HG02763 (cell line): ENCODE data around the gene LCK.
"Not testable (repeated sequence)": the region's sequence is repeated elsewhere in the genome, so short reads cannot be mapped to it uniquely, and the experiment has no call there.

ENCODE experiments used
- ATAC-seq: cut with Tn5 transposase; IDR thresholded peaks from one replicate; pipeline ENCODE4 v1.9.1; 2021; ENCODE audit warnings: mild to moderate bottlenecking, moderate library complexity; ENCODE audit not compliant: unreplicated experiment

The LCK gene

GRCh38 chr1:32273391-32274208 lies 22.5 kb downstream of the LCK start:
- no peak for ATAC-seq

GRCh38 chr1:32274646-32275340 lies 23.7 kb downstream of the LCK start:
- ATAC-seq: no peak

GRCh38 chr1:32275424-32275823 lies 24.4 kb downstream of the LCK start:
- ATAC-seq: no peak

- no peak for ATAC-seq
Measured at GRCh38 chr1:32276032-32276782, 25.1 kb downstream of the LCK start.

- ATAC-seq: not testable (repeated sequence)
Measured at GRCh38 chr1:32284777-32285176, 33.7 kb downstream of the LCK start.

GRCh38 chr1:32285658-32286057 lies 34.6 kb downstream of the LCK start:
- ATAC-seq: no peak

- ATAC-seq: no peak
Measured at GRCh38 chr1:32286763-32287162, 35.7 kb downstream of the LCK start.

GRCh38 chr1:32289256-32289655 lies 38.2 kb downstream of the LCK start:
- ATAC-seq: no peak

- ATAC-seq: no peak
Measured at GRCh38 chr1:32291145-32291707, 40.2 kb downstream of the LCK start.

GRCh38 chr1:32291708-32292538 lies 40.9 kb downstream of the LCK start, which contains the start of gene HDAC1:
TSS of gene HDAC1 (plus strand) at chr1:32292083. CDS start at chr1:32292170, 87 bp downstream.
- ATAC-seq: peak; percentile 97

- ATAC-seq: not testable (repeated sequence)
Measured at GRCh38 chr1:32298211-32298610, 47.1 kb downstream of the LCK start.

GRCh38 chr1:32299327-32299726 lies 48.3 kb downstream of the LCK start:
- ATAC-seq: no peak

GRCh38 chr1:32303358-32303757 lies 52.3 kb downstream of the LCK start:
- ATAC-seq: no peak

- no peak for ATAC-seq
Measured at GRCh38 chr1:32303997-32304622, 53.0 kb downstream of the LCK start.

GRCh38 chr1:32305310-32305709 lies 54.2 kb downstream of the LCK start:
- no peak for ATAC-seq

GRCh38 chr1:32307324-32307723 lies 56.3 kb downstream of the LCK start:
- ATAC-seq: no peak

- no peak for ATAC-seq
Measured at GRCh38 chr1:32309960-32310359, 58.9 kb downstream of the LCK start.

- no peak for ATAC-seq
Measured at GRCh38 chr1:32311709-32312393, 60.8 kb downstream of the LCK start.

GRCh38 chr1:32316903-32317277 lies 65.8 kb downstream of the LCK start:
- ATAC-seq: no peak
